ENCODE data around the gene BID.

GRCh38 chr22:17820879-17821439 is 46.7 kb upstream of the BID start:
- TF ChIP-seq, protein P1, sequence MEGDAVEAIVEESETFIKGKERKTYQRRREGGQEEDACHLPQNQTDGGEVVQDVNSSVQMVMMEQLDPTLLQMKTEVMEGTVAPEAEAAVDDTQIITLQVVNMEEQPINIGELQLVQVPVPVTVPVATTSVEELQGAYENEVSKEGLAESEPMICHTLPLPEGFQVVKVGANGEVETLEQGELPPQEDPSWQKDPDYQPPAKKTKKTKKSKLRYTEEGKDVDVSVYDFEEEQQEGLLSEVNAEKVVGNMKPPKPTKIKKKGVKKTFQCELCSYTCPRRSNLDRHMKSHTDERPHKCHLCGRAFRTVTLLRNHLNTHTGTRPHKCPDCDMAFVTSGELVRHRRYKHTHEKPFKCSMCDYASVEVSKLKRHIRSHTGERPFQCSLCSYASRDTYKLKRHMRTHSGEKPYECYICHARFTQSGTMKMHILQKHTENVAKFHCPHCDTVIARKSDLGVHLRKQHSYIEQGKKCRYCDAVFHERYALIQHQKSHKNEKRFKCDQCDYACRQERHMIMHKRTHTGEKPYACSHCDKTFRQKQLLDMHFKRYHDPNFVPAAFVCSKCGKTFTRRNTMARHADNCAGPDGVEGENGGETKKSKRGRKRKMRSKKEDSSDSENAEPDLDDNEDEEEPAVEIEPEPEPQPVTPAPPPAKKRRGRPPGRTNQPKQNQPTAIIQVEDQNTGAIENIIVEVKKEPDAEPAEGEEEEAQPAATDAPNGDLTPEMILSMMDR (IDR thresholded peaks at IDR 0.05), result no peak
- no peak for TF ChIP-seq ZFX (IDR thresholded peaks at IDR 0.05; ENCODE audit: borderline replicate concordance)

Measured in 22Rv1 (cell line).